Stomach (tissue), 4 donors: Measurements from ENCODE around the gene CYCS.

Experiments
- POLR2A ChIP-seq, 4 donors: fragments of 450-650 bp; IDR thresholded peaks; one replicate each; pipeline ENCODE4 v1.6.1; 2016; ENCODE audit warnings: antibody characterized with exemption in 4 of 4, control low read depth in 2 of 4, mild to moderate bottlenecking in 1 of 4, moderate library complexity in 1 of 4
- POLR2AphosphoS5 ChIP-seq, 3 donors: sonication (generic); formaldehyde crosslinking; IDR thresholded peaks; one replicate each; pipeline ENCODE4 v1.6.1; 2016; ENCODE audit warnings: antibody characterized with exemption in 3 of 3
- TF ChIP-seq, protein P1 (sequence below), 7 experiments: fragments of 450-650 bp in 4 of 7; fragments of 200-600 bp in 3 of 7; sonication (generic) in 3 of 7; IDR thresholded peaks; one replicate each; pipeline ENCODE4 v1.5.1; 2016 to 2019; ENCODE audit warnings: antibody characterized with exemption in 7 of 7, control low read depth in 2 of 7, mild to moderate bottlenecking in 1 of 7

DNA sequence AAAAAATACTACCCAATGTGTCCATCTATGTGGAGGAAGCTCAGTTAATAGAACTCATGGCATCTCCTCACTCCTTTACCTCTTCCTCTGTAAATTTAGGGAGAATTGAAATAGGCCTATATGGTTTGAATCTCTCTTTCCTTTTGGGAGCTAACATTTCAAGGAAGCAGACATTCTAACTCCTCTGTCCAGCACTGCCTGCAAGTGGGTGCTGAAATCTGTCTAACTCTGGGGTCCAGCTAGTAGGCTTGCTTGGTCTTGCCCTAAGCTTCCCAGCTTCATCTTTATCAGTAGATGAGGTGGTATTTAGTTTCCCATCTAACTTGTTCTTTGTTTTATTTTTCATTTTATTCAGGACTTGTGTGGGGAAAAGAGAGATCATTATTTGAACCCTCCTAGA lies 23.2 kb downstream of the CYCS start:
- TF ChIP-seq, protein P1, sequence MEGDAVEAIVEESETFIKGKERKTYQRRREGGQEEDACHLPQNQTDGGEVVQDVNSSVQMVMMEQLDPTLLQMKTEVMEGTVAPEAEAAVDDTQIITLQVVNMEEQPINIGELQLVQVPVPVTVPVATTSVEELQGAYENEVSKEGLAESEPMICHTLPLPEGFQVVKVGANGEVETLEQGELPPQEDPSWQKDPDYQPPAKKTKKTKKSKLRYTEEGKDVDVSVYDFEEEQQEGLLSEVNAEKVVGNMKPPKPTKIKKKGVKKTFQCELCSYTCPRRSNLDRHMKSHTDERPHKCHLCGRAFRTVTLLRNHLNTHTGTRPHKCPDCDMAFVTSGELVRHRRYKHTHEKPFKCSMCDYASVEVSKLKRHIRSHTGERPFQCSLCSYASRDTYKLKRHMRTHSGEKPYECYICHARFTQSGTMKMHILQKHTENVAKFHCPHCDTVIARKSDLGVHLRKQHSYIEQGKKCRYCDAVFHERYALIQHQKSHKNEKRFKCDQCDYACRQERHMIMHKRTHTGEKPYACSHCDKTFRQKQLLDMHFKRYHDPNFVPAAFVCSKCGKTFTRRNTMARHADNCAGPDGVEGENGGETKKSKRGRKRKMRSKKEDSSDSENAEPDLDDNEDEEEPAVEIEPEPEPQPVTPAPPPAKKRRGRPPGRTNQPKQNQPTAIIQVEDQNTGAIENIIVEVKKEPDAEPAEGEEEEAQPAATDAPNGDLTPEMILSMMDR (IDR thresholded peaks at IDR 0.05) = no peak
- no peak for TF ChIP-seq POLR2AphosphoS5 (IDR thresholded peaks at IDR 0.05)
- no peak for TF ChIP-seq POLR2A (IDR thresholded peaks at IDR 0.05)
